ENCODE results near the gene HERC4. TPM values are rescaled to one million over a fixed set of nuclear protein-coding genes. Genes with fewer than 3 reads are reported as not detected.

The HERC4 gene
- total and polyA plus RNA-seq, 10 donors, result 18.2 to 124 (median 89.0) TPM

DNA sequence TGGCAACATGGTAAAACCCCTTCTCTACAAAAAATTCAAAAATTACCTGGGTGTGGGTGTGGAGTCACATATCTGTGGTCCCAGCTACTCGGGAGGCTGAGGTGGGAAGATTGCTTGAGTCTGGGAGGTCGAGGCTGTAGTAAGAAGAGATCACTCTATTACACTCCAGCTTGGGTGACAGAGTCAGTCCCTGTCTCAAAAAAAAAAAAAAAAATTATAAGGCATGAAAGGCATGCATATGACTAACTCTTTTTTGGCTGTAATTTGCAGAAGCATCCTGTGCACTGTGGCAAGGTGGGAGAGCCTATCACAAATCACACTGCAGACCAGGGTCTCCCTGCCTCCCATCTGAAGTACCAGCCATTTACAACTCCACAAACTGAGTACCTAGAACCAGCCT is 20.1 kb upstream of the HERC4 start:
- Histone ChIP-seq H3K36me3 (no peaks in the 10 kb centered on the region), H3K27me3 (replicated peaks in 1 of 7) (no peaks in the 10 kb centered on the region), H3K4me1 (no peaks in the 10 kb centered on the region), H3K27ac (no peak overlapping the region), H3K9me3 (peaks cover 0 to 5% (median 0%) of the 10 kb centered on the region in 8 donors), H3K4me3 (no peak overlapping the region)
- 72 to 89% (median 82%) methylated on average over 2 of the region's 2 CpGs for WGBS, 5 donors
- TF ChIP-seq POLR2AphosphoS5 (IDR thresholded peaks at IDR 0.05), result no peak
- TF ChIP-seq, protein P1, sequence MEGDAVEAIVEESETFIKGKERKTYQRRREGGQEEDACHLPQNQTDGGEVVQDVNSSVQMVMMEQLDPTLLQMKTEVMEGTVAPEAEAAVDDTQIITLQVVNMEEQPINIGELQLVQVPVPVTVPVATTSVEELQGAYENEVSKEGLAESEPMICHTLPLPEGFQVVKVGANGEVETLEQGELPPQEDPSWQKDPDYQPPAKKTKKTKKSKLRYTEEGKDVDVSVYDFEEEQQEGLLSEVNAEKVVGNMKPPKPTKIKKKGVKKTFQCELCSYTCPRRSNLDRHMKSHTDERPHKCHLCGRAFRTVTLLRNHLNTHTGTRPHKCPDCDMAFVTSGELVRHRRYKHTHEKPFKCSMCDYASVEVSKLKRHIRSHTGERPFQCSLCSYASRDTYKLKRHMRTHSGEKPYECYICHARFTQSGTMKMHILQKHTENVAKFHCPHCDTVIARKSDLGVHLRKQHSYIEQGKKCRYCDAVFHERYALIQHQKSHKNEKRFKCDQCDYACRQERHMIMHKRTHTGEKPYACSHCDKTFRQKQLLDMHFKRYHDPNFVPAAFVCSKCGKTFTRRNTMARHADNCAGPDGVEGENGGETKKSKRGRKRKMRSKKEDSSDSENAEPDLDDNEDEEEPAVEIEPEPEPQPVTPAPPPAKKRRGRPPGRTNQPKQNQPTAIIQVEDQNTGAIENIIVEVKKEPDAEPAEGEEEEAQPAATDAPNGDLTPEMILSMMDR (IDR thresholded peaks at IDR 0.05 in 8 of 11, conservative IDR thresholded peaks at IDR 0.05 in 3 of 11), result no peak
- TF ChIP-seq POLR2A (IDR thresholded peaks at IDR 0.05), result no peak
- intact Hi-C loops (cut with DNase I; ENCODE audit: low total_unique reads), result no loop called here
- DNase-seq, result no peak

DNA sequence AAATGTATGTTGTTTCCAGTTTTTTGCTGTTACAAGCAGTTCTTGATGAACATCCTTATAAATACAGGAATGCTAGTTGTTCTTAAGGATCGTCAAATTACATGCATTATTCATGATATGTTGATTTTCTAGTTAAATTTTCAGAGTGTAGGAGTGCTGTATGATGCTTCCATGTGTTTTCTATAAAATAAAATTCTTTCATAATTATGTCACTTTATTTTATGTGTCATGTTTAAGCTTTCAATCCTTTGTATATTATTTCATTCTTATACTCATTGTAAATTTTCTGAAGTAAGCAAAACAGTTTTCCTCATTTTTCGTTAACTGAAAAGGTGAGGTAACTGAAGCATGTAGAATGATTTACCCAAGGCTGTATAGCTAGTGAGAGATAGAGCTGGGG is 17.4 kb upstream of the HERC4 start:
- no peak overlapping the region for H3K27ac ChIP-seq
- intact Hi-C loops (cut with DNase I; ENCODE audit: low total_unique reads), result no loop called here
- peaks cover 0 to 5% (median 0%) of the 10 kb centered on the region in 8 donors for H3K9me3 ChIP-seq
- peaks cover 0 to 10% (median 2%) of the 10 kb centered on the region in 6 donors for H3K4me1 ChIP-seq
- no peaks in the 10 kb centered on the region for H3K36me3 ChIP-seq
- H3K4me3 ChIP-seq, result no peak overlapping the region
- TF ChIP-seq, protein P1 (IDR thresholded peaks at IDR 0.05 in 8 of 11, conservative IDR thresholded peaks at IDR 0.05 in 3 of 11), result no peak
- TF ChIP-seq POLR2AphosphoS5 (IDR thresholded peaks at IDR 0.05), result no peak
- TF ChIP-seq POLR2A (IDR thresholded peaks at IDR 0.05), result no peak
- WGBS, 5 donors, result 92 to 96% (median 95%) methylated on average over 2 of the region's 2 CpGs
- H3K27me3 ChIP-seq (replicated peaks in 1 of 7), result no peaks in the 10 kb centered on the region
- DNase-seq, result no peak

DNA sequence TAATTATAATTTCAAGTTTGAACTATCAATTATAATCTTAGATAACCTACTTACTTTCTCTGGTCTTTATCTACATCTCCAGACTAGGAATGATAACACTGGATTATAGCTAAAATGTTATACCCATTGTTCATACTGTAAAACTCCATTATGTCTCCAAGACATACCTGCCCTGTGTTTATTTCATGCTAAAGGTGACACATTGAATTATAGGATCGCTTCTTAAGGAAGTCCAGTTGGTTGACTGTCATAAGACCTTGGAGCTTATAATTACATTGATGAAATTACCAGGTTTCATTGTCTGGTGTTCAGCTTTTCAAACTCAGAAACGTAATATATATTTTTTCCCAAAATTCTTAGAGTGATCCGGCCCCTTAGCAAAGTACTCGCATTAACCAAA is 15.5 kb upstream of the HERC4 start:
- no peaks in the 10 kb centered on the region for H3K27me3 ChIP-seq (replicated peaks in 1 of 7)
- 89 to 96% (median 92%) methylated on average over 4 of the region's 4 CpGs for WGBS, 5 donors
- TF ChIP-seq, protein P1 (IDR thresholded peaks at IDR 0.05 in 8 of 11, conservative IDR thresholded peaks at IDR 0.05 in 3 of 11), result no peak
- TF ChIP-seq POLR2A (IDR thresholded peaks at IDR 0.05) (no peak), POLR2AphosphoS5 (IDR thresholded peaks at IDR 0.05) (no peak)
- no peak for DNase-seq
- intact Hi-C loops (cut with DNase I; ENCODE audit: low total_unique reads), result no loop called here
- no peaks in the 10 kb centered on the region for H3K36me3 ChIP-seq
- no peak overlapping the region for H3K4me3 ChIP-seq
- peaks cover 0 to 15% (median 2%) of the 10 kb centered on the region in 6 donors for H3K4me1 ChIP-seq
- no peak overlapping the region for H3K27ac ChIP-seq
- peaks cover 0 to 5% (median 0%) of the 10 kb centered on the region in 8 donors for H3K9me3 ChIP-seq

DNA sequence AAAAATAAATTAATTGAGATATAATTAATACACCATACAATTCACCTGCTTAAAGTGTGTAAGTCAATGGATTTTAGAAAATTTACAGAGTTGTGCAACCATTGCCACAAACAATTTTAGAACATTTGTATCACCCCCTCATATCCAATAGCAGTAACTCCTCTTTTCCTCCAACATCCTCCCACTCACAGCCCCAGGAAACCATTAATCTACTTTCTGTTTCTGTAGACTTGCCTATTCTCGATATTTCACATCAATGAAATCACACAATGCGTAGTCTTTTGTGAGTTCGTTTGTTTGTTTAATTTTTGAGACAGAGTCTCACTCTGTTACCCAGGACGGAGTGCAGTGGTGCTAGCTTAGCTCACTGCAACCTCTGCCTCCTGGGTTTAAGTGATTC is 13.7 kb upstream of the HERC4 start:
- Histone ChIP-seq H3K9me3 (peaks cover 0 to 5% (median 0%) of the 10 kb centered on the region in 8 donors), H3K27ac (peak overlapping the region in 1 of 8 donors; percentile 29), H3K27me3 (replicated peaks in 1 of 7) (no peaks in the 10 kb centered on the region), H3K4me1 (peaks cover 0 to 16% (median 2%) of the 10 kb centered on the region in 6 donors), H3K36me3 (no peaks in the 10 kb centered on the region), H3K4me3 (no peak overlapping the region)
- WGBS, 5 donors, result 27 to 52% (median 39%) methylated on average over 4 of the region's 4 CpGs
- DNase-seq, result no peak
- TF ChIP-seq, protein P1 (IDR thresholded peaks at IDR 0.05 in 8 of 11, conservative IDR thresholded peaks at IDR 0.05 in 3 of 11), result no peak
- TF ChIP-seq POLR2AphosphoS5 (IDR thresholded peaks at IDR 0.05) (no peak), POLR2A (IDR thresholded peaks at IDR 0.05) (no peak)
- intact Hi-C loops (cut with DNase I; ENCODE audit: low total_unique reads), result no loop called here

Data from spleen (tissue), 11 donors.